ENCODE measurements around the gene WSB1. TPM values are rescaled to one million over a fixed set of nuclear protein-coding genes. Genes with fewer than 3 reads are reported as not detected.
"Not testable (repeated sequence)": the region's sequence is repeated elsewhere in the genome, so short reads cannot be mapped to it uniquely, and the experiment has no call there.

WSB1 gene
- total RNA-seq, 4 donors from 2014 or later, result 74.2 to 200 (median 133) TPM

GRCh38 chr17:27276653-27277156, 17.2 kb upstream of the WSB1 start:
- WGBS, 2 donors (ENCODE audit: low coverage in 1 of 2), result 66 to 72% methylated on average over 9 to 14 of the region's 14 CpGs
- Histone ChIP-seq H3K9me3 (no peaks in the 10 kb centered on the region), H3K27me3 (no peaks in the 10 kb centered on the region), H3K4me3 (no peak overlapping the region), H3K36me3 (no peaks in the 10 kb centered on the region), H3K27ac (no peak overlapping the region), H3K4me1 (no peaks in the 10 kb centered on the region)
- TF ChIP-seq EP300 (IDR thresholded peaks at IDR 0.05) (no peak), CTCF (IDR thresholded peaks at IDR 0.05) (no peak), POLR2AphosphoS5 (IDR thresholded peaks at IDR 0.05) (no peak), POLR2A (IDR thresholded peaks at IDR 0.05) (no peak)
- ATAC-seq, result no peak

GRCh38 chr17:27279132-27279531, 14.8 kb upstream of the WSB1 start:
- H3K4me1 ChIP-seq, H3K9me3 ChIP-seq, H3K27ac ChIP-seq, H3K36me3 ChIP-seq, H3K27me3 ChIP-seq, H3K4me3 ChIP-seq, ATAC-seq: not testable (repeated sequence)
- WGBS, 2 donors (ENCODE audit: low coverage in 1 of 2), result 80 to 100% methylated on average over 1 of the region's 3 CpGs

GRCh38 chr17:27280527-27280926, 13.4 kb upstream of the WSB1 start:
- H3K4me3 ChIP-seq, result no peak overlapping the region
- H3K27me3 ChIP-seq, result no peaks in the 10 kb centered on the region
- H3K4me1 ChIP-seq, result no peaks in the 10 kb centered on the region
- ATAC-seq, result no peak
- no peaks in the 10 kb centered on the region for H3K9me3 ChIP-seq
- WGBS, 2 donors (ENCODE audit: low coverage in 1 of 2), result 98 to 100% methylated on average over 1 to 5 of the region's 10 CpGs
- H3K36me3 ChIP-seq, result no peaks in the 10 kb centered on the region
- TF ChIP-seq CTCF (IDR thresholded peaks at IDR 0.05) (no peak), POLR2AphosphoS5 (IDR thresholded peaks at IDR 0.05) (no peak), EP300 (IDR thresholded peaks at IDR 0.05) (no peak), POLR2A (IDR thresholded peaks at IDR 0.05) (no peak)
- H3K27ac ChIP-seq, result no peak overlapping the region

GRCh38 chr17:27281438-27281837, 12.5 kb upstream of the WSB1 start:
- H3K27ac ChIP-seq, result no peak overlapping the region
- no peak for ATAC-seq

GRCh38 chr17:27282054-27282551, 11.8 kb upstream of the WSB1 start:
- H3K27me3 ChIP-seq, result no peaks in the 10 kb centered on the region
- no peak for TF ChIP-seq POLR2AphosphoS5 (IDR thresholded peaks at IDR 0.05)
- no peak for TF ChIP-seq CTCF (IDR thresholded peaks at IDR 0.05)
- no peak for TF ChIP-seq POLR2A (IDR thresholded peaks at IDR 0.05)
- TF ChIP-seq EP300 (IDR thresholded peaks at IDR 0.05), result no peak
- no peak overlapping the region for H3K27ac ChIP-seq
- no peaks in the 10 kb centered on the region for H3K4me1 ChIP-seq
- no peak overlapping the region for H3K4me3 ChIP-seq
- no peaks in the 10 kb centered on the region for H3K36me3 ChIP-seq
- WGBS, 2 donors (ENCODE audit: low coverage in 1 of 2), result 67 to 78% methylated on average over 1 of the region's 1 CpG
- H3K9me3 ChIP-seq, result no peaks in the 10 kb centered on the region
- ATAC-seq, result peak; percentile 94

More at GRCh38 chr17:27281438-27281837, 12.5 kb upstream of the WSB1 start:
- Histone ChIP-seq H3K4me1 (no peaks in the 10 kb centered on the region), H3K27me3 (no peaks in the 10 kb centered on the region), H3K9me3 (no peaks in the 10 kb centered on the region), H3K36me3 (no peaks in the 10 kb centered on the region), H3K4me3 (no peak overlapping the region)
- 63 to 81% methylated on average over 3 of the region's 3 CpGs for WGBS, 2 donors (ENCODE audit: low coverage in 1 of 2)
- TF ChIP-seq POLR2AphosphoS5 (IDR thresholded peaks at IDR 0.05), result no peak
- no peak for TF ChIP-seq POLR2A (IDR thresholded peaks at IDR 0.05)
- no peak for TF ChIP-seq CTCF (IDR thresholded peaks at IDR 0.05)
- TF ChIP-seq EP300 (IDR thresholded peaks at IDR 0.05), result no peak

Data from gastroesophageal sphincter (tissue), 4 donors.